ENCODE measurements around the gene MAN1B1. TPM values are rescaled to one million over a fixed set of nuclear protein-coding genes. Genes with fewer than 3 reads are reported as not detected.

The MAN1B1 gene
- total and polyA plus RNA-seq, 2 of the 8 experiments (the other 6 are each of a cell fraction or from before 2014, with no cell fraction given) = 33.7 to 36.3 TPM

GRCh38 chr9:137040568-137040967, 46.2 kb upstream of the MAN1B1 start:
- Histone ChIP-seq H3K4me3 (ENCODE audit: extremely low read depth in 1 of 4, insufficient read depth in 2 of 4, low read depth in 3 of 4, low read length in 4 of 4) (no peak overlapping the region), H3K18ac (ENCODE audit: extremely low read depth, low read length) (no peak overlapping the region), H4K5ac (ENCODE audit: insufficient read length, low read depth, low read length) (no peak overlapping the region), H2AK5ac (ENCODE audit: low read depth, low read length) (no peak overlapping the region), H2BK120ac (replicated peaks; ENCODE audit: low read depth, low read length) (no peak overlapping the region), H3K23me2 (ENCODE audit: low read depth, low read length) (peaks cover 5% of the 10 kb centered on the region; the same call in 1 of the 2 replicates), H3K27me3 (replicated peaks in 1 of 4; ENCODE audit: control insufficient read depth in 3 of 4, extremely low read depth in 1 of 4, insufficient read depth in 3 of 4, low read length in 3 of 4) (peaks cover 5 to 14% (median 10%) of the 10 kb centered on the region in 4 experiments; a peak in 6 of 7 replicates), H2BK12ac (ENCODE audit: low read depth, low read length) (no peak overlapping the region), H3K79me2 (ENCODE audit: control insufficient read depth in 1 of 2, insufficient read depth in 2 of 2, low read length in 2 of 2) (peaks cover 0 to 4% of the 10 kb centered on the region in 2 experiments; a peak in 1 of 4 replicates), H4K20me1 (replicated peaks in 1 of 2; ENCODE audit: control insufficient read depth in 1 of 2, insufficient read depth in 2 of 2, low read length in 2 of 2) (peaks cover 9 to 17% of the 10 kb centered on the region in 2 experiments), H2AFZ (ENCODE audit: low read length) (no peak overlapping the region), H3K14ac (ENCODE audit: insufficient read length) (no peak overlapping the region), H3K4me2 (ENCODE audit: insufficient read depth in 1 of 2, low read depth in 2 of 2, low read length in 2 of 2) (no peak overlapping the region), H3K9me3 (ENCODE audit: insufficient read depth in 2 of 2, low read depth in 1 of 2, low read length in 1 of 2) (no peaks in the 10 kb centered on the region), H3K9ac (replicated peaks in 1 of 4; ENCODE audit: extremely low read depth in 1 of 4, low read depth in 3 of 4, low read length in 3 of 4) (no peak overlapping the region), H3K23ac (ENCODE audit: insufficient read length) (no peak overlapping the region), H3K56ac (replicated peaks; ENCODE audit: insufficient read length, low read depth, low read length) (no peak overlapping the region), H4K8ac (ENCODE audit: extremely low read depth, insufficient read depth, low read length) (no peak overlapping the region), H3K4me1 (replicated peaks in 1 of 4; ENCODE audit: control insufficient read depth in 3 of 4, insufficient read depth in 4 of 4, low read length in 3 of 4) (peaks cover 3 to 6% (median 5%) of the 10 kb centered on the region in 4 experiments; a peak in 4 of 7 replicates), H3K36me3 (ENCODE audit: control insufficient read depth in 2 of 4, insufficient read depth in 4 of 4, low read length in 3 of 4) (peaks cover 0 to 3% (median 0%) of the 10 kb centered on the region in 4 experiments; a peak in 1 of 8 replicates), H3K4ac (replicated peaks; ENCODE audit: insufficient read length, low read depth, low read length) (no peak overlapping the region), H3K27ac (ENCODE audit: low read depth, low read length) (no peak overlapping the region), H2BK15ac (ENCODE audit: low read length) (no peak overlapping the region), H3K79me1 (ENCODE audit: low read depth, low read length) (peaks cover 9% of the 10 kb centered on the region), H2BK5ac (ENCODE audit: low read depth, low read length) (no peak overlapping the region), H2BK20ac (ENCODE audit: low read length) (no peak overlapping the region), H4K91ac (replicated peaks; ENCODE audit: insufficient read length, low read length) (no peak overlapping the region)
- DNase-seq (ENCODE audit: low read depth in 1 of 2, low spot score in 2 of 2) (no peak), FAIRE-seq (no peak)
- ChIA-PET POLR2A (ENCODE audit: partially characterized antibody) (no interaction called here), CTCF (ENCODE audit: partially characterized antibody) (interaction anchor here (2.0 kb wide), 1 partner anchor 12 kb away, joined by 13 read pairs; the partner anchor contains the start of gene ABCA2)
- 95% methylated on average over 16 of the region's 23 CpGs; no CpG with 5 or more reads in 1 of the 2 experiments for WGBS, 2 experiments (ENCODE audit: extremely low coverage in 1 of 2, insufficient coverage in 1 of 2, insufficient read length in 1 of 2, insufficient replicate concordance in 2 of 2, low coverage in 1 of 2, low lambda C conversion rate in 2 of 2, missing lambda C conversion rate in 1 of 2)
- no peak for TF ChIP-seq EGR1 (IDR thresholded peaks at IDR 0.05; ENCODE audit: borderline replicate concordance, low read depth, low read length)
- TF ChIP-seq RAD21 (IDR thresholded peaks at IDR 0.05 in 1 of 2, conservative IDR thresholded peaks at IDR 0.05 in 1 of 2; ENCODE audit: low read depth in 2 of 2, low read length in 2 of 2) = no peak
- TF ChIP-seq TCF12 (IDR thresholded peaks at IDR 0.05; ENCODE audit: low read depth, low read length) = no peak
- no peak for TF ChIP-seq YY1 (IDR thresholded peaks at IDR 0.05; ENCODE audit: low read depth, low read length)
- TF ChIP-seq MAFK (IDR thresholded peaks at IDR 0.05; ENCODE audit: low read depth, low read length) = no peak
